Heart left ventricle (tissue), 13 donors: ENCODE data around the gene CCR6.
"Not testable (repeated sequence)": the region's sequence is repeated elsewhere in the genome, so short reads cannot be mapped to it uniquely, and the experiment has no call there.

Experiments used
- POLR2A ChIP-seq, 2 donors: fragments of 450-650 bp; IDR thresholded peaks; one replicate each; pipeline ENCODE4 v1.6.1; 2017; ENCODE audit warnings: antibody characterized with exemption in 2 of 2, mild to moderate bottlenecking in 2 of 2, moderate library complexity in 2 of 2
- TF ChIP-seq, protein P1 (sequence below), 12 donors: fragments of 200-600 bp; sonication (generic) in 4 of 12; IDR thresholded peaks; one replicate each; pipeline versions ENCODE4 v1.5.0 to v1.8.0; 2018 to 2022; ENCODE audit warnings: antibody characterized with exemption in 12 of 12, mild to moderate bottlenecking in 5 of 12
- donor health status: ischemic (EF 13 %, LVEDD 7.1; RV severe dilation, severe dysfunction).
- donor health status: DM: no; HTN: yes; CAD: no.
- donor health status: DM: no; HTN: no; CAD: no.
- donor health status: ischemic (EF 25% LVEDD 6.9; RV normal size, moderate dysfunction).
- donor health status: ischemic (EF 25% LVEDD 5.7; RV mildly dilated, moderate dysfunction).
- donor health status: ischemic (EF 35%, LVEDD 5.7; RV mildly dilated, moderate dysfunction).
- donor health status: nonischemic (EF 11% LVEDD 7.7; RV severe dilation, severe dysfunction).
- donor health status: DM: yes; HTN: yes; CAD: no.
- donor health status: PGD.
- donor health status: ischemic (EF 29% LVEDD 5.4; RV normal size, mild dysfunction).
- donor health status: nonischemic (EF 23%, LVEDD 6.1; RV moderate dilation, normal function).

DNA sequence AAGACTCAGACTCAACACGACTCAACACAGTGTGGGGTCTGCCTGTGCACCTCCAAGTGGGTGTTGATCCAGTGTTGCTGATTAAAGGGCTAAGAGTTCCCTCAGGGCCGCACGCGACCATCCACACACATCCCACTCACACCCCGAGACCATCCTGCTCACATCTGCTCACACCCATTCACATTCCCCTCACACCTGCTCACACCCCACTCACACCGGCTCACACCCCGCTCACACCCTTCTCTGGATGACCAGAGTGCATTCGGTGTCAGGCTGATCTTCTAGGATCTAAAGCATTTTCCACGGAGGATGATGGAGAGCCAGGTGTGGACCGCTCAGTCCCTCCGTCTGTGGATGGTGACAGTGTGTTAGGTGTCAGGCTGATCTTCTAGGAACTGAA is 48.4 kb downstream of the CCR6 start:
- TF ChIP-seq, protein P1, sequence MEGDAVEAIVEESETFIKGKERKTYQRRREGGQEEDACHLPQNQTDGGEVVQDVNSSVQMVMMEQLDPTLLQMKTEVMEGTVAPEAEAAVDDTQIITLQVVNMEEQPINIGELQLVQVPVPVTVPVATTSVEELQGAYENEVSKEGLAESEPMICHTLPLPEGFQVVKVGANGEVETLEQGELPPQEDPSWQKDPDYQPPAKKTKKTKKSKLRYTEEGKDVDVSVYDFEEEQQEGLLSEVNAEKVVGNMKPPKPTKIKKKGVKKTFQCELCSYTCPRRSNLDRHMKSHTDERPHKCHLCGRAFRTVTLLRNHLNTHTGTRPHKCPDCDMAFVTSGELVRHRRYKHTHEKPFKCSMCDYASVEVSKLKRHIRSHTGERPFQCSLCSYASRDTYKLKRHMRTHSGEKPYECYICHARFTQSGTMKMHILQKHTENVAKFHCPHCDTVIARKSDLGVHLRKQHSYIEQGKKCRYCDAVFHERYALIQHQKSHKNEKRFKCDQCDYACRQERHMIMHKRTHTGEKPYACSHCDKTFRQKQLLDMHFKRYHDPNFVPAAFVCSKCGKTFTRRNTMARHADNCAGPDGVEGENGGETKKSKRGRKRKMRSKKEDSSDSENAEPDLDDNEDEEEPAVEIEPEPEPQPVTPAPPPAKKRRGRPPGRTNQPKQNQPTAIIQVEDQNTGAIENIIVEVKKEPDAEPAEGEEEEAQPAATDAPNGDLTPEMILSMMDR (IDR thresholded peaks at IDR 0.05): not testable (repeated sequence)
- TF ChIP-seq POLR2A (IDR thresholded peaks at IDR 0.05): not testable (repeated sequence)
